ENCODE data around the gene NECTIN1.

Gene NECTIN1

GRCh38 chr11:119729951-119730613, 1.1 kb upstream of the NECTIN1 start:
- DNase-seq: peak; percentile 58

- DNase-seq: no peak
Observed at GRCh38 chr11:119729581-119729927, 554 bp upstream of the NECTIN1 start.

GRCh38 chr11:119728211-119728626, 781 bp downstream of the NECTIN1 start:
- no peak for DNase-seq

DNA sequence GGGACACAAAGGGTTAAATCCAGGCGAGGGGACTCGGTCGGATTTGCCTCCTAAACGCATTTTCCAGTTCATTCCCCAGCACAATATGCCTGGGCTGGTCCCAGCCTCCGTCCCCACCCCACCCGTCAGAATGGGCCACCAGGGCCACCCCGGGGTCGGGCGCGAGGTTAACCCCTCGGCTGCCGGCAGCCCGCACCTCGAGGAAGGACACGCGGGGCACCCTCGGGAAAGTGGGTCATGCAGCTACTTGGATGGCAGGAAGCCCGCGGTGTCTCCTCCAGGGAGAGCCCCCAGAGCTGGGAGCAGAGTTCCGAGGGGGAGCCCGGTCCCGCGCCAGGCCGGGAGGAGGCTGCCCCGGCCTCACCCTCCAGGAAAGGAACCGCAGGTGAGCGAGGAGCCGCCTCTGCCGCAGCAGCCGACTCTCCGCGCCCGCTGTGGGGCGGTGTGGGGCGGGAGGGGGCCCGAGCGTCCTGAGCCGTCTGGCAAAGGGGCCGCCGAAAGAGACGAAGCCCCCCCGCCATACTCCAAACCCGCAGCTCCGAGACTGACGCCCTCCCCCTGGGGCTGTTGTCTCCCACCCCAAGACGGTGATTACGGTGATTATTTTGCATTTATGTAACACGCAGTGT, 1.4 kb downstream of the NECTIN1 start:
- no peak for DNase-seq

DNA sequence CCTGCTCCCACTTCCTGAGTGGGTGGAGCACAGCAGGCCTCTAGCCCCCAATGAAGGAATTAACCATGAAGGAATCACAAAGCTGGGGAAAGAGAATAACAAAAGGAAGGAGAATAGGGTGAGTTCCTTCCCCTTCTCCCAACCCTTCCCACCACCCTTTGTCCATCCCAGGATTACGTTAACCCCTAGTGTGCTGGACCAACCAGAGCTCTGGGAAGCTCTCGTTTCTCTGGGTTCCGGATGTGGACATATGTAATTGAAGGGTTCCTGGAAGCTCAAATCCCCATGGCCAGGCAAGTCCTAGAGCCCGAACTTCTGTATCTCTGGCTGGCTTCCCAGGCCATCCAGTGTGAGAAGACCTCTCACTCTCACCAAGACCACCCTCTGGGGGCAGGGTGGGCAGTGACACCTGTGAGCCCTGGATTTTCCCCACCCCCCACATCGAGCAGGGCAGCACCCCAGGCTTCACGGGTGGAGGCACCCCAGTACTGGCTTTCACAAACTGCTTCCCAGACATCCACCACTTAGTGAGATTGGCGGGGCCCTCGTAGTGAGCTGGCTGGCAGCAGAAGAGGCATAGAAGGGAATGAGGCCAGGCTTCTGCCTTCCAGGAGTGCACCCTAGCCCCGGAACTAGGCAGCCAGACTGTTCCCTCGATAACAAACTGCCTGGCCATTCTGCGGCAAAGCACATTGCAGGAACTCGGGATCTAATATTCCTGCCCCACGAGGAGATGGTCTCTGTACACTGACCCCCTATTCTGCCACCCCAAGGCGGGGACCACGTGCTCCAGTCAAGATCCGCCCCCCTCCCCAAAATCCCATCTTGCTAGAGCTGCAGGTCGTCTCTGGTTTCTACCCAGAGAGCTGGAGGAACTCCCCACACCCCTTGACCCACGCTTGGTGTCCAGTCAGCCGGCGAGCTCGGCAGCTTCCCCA, 2.1 kb downstream of the NECTIN1 start:
- no peak for DNase-seq

DNA sequence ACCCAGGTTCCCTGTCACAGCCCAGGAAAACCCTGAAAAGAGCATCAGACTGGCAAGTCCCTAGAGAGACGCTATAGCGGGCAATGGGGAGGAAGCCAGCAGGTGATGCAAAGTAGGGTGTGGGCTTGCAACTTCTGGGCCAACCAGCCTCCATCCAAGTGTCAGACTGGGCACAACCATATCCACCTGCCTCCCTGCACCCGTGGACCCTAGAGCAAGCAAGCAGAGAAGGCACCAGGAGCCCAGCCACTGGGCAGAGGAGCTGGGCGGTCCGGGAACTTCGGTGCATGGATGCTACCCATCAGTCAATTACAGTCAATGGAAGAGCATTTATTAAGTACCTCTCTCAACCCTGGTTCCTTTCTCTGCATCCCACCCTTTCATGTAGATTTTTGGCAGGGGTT, 2.8 kb downstream of the NECTIN1 start:
- no peak for DNase-seq

DNA sequence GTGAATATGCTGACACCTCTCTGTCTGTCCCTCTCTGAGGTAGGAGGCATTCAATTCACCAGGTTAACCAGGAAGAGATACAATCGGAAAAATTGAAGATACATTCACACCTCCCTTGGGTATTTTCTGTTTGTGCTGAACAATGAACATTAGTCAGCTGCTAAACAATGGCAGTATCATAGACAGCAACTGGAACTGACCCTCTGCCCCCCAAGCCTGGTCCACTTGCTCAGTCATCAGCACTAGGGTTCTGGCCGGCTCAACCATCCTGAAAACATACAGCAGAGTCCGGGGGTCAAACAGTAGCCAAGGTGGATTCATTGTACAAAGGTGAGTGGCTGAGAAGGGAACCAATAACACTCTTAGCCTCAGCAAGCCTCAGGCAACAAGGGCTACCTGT, 4.0 kb downstream of the NECTIN1 start:
- DNase-seq: no peak

DNA sequence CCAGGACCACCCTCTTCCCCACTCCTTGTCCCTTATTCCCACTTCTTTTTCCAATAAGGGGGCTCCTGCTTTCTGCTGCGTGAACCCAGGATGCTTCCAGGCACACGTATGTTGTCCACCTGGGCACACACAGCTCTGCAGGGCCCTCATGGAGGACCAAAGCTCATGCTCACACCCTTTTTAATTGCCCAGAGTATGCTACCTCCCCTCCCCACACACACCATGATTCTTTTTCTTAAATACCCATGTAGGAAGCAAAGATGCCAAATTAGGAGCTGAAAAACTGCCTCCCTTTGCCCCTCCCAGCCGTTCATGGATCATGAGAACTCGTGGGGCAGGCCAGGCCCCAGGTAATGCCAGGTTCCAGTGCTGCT, 5.1 kb downstream of the NECTIN1 start:
- DNase-seq: no peak

DNA sequence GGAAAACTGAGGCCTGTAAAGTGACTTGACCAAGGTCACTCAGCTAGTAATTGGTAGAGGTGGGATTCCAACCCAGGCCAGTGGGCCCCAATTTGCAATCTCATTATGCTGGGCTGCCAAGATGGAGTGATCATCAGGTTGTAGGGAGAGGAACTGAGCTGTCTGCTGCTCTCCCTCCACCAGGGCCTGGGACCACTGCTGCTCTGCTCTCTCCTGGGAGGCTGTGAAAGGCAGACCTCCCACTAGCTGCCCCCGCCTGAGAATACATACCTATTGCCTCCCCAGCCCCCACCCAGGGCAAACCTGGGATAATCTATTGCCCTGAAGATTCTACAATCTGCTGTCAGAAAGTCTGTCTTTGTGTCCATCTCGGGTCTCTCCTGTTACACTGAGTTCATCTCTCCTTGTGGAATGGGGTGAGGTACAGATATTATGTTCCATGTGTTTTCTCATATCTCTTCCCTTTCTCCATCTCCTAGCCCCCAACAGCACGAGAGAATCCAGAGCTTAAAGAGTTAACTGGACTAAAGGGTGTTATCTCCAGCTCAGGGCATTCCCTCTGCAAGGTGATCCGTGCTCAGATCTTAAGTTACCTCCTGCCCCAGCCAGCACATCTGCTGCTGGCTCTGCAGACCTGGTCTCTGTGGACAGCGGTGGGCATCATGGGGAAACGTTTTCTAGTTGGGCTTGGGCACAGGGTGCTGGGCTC, 5.6 kb downstream of the NECTIN1 start:
- no peak for DNase-seq

DNA sequence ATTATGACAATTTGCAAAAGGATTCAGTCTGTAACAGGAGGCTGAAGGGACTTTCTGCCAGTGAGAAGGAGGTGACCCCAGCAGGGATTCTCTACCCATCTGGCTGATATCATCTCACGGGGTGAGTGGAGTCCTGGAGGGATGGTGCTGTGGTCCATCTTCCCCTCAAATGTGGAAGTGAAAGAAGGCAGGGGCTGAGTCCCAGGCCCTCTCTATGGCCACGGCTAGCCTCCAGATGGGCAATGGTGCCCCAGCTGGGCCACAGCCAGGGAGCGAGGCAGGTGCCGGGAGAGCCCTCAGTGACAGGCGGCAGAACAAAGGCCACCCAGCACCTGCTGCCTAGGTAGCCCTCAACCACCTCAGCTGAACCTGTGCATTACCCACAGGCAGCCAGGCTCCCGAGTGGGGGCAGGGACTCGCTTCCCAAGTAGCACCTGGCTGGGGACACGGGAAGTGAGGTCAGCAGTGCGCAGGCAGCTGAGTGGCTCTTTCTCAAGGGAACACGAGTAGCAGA, 6.7 kb downstream of the NECTIN1 start:
- DNase-seq: no peak

DNA sequence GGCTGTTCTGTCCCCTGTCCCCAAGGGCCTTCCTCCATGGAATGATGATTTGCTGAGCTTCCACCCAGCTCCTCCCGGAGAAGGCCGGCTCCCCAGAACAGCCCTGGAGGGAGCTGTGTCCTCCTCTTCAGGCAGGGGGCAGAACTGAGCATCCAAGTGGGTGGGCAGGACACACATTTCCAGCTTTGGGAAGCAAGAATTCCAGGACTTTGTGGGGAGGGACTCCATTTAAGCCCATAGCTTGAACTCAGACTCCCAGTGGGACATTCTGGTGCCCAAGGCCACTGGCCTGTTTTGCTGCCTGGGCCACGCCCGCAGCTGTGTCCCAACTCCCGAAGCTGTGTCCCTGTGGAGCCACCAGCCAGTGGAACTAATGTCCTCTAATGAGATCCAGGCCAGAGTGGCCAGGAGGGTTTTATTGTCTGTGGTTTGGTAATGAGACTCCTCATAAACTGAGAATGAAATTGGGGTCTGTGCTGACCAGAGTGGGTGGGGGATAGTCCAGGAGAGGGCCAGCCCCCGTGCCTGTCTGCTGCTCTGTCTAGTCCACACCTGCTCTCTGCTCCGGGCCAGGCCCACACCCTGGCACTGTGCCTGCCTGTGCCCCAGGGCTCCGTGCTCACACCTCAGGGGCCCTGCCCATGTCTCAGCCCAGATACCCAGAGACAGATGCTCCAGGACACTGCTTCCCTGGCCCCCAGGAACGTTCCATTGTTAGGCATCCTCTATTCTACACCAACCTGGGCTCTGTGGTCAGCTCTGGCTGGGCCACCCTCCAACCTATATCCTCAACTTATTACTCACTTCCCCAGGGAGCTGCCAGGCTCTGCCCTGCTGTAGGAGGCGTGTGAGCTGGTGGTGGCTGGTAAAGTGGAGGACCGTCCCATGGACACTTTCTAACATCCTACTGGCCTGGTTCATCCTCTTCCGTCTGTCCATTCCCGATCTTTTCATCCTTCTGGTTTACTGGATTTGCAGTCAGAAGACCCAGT, 7.6 kb downstream of the NECTIN1 start:
- DNase-seq: peak; percentile 48

- no peak for DNase-seq
Observed at GRCh38 chr11:119720311-119720913, 8.6 kb downstream of the NECTIN1 start.

- no peak for DNase-seq
Observed at GRCh38 chr11:119717839-119718534, 11.0 kb downstream of the NECTIN1 start.

DNA sequence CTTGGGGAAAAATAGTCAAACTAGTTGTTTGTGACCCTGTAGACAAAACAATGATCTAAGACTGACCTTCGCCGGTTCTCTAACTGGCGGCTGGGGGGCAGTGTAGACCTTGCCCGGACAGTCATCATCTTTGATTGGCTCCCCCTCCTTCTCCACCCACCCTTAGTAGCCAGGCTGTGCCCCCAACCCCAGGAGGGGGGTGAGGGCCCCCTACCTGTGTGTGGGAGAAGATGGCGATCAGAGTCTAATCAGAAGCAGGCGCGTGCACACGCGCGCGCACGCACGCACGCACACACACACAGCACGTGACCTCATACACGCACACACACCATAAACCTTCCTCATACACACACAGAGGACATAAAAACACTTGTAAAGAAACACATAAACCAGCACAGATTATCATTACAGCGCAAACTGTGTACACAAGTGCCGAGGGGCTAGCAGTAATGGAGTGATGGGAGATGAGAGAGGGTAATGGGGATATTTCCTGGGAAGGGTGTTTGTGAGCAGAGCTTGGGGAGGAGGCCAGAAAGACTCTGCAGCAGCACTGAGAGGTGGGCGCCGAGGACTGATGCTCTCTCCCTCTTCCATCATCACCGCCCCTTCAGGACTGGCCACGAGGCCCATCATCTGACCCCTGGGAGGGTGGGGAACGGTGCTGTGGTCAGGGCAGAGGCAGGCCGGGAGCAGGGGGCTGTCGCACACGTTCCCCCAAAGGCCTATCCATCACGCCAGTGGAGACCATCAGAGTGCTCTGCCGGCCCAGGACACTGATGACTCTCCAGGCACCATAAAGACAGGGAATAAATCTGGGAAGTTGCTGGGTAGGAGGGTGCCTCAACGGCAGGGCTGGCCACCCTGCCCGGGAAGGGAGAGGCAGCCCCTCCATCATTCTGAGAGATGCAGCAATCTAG, 12.2 kb downstream of the NECTIN1 start:
- DNase-seq: no peak

DNA sequence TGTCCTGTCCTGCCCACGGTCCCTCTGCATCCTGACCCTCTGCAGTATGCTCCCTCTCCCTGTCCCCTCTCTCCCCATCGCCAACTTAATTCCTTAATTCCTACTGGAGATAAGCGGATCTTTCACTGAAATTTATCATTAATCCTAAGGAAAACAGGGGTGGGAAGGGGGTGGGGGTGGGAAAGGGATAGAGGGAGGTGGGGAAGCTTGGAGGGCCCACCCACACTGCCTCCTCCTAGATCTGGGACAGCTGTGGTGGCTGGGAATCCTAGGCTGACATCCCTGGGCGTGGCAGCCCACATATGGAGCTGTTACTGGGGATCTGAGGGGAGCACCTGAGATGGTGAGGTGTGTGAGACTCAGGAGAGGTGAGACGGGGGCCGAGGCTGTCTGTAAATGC, 14.4 kb downstream of the NECTIN1 start:
- no peak for DNase-seq

GRCh38 chr11:119714189-119714588, 14.8 kb downstream of the NECTIN1 start:
- DNase-seq: no peak

- DNase-seq: no peak
Observed at GRCh38 chr11:119713359-119714040, 15.5 kb downstream of the NECTIN1 start.

Measured in fibroblast of skin of back (primary cell).